HuH-7.5 (cell line): Measurements from ENCODE around the gene HSPA6.
"Not testable (repeated sequence)": the region's sequence is repeated elsewhere in the genome, so short reads cannot be mapped to it uniquely, and the experiment has no call there.

Source experiments
- DNase-seq: peaks from one replicate; pipeline ENCODE4 v3.0.0; 2011; ENCODE audit warnings: low spot score

HSPA6 gene

GRCh38 chr1:161532644-161533567 lies 8.6 kb downstream of the HSPA6 start:
- DNase-seq: not testable (repeated sequence)

DNA sequence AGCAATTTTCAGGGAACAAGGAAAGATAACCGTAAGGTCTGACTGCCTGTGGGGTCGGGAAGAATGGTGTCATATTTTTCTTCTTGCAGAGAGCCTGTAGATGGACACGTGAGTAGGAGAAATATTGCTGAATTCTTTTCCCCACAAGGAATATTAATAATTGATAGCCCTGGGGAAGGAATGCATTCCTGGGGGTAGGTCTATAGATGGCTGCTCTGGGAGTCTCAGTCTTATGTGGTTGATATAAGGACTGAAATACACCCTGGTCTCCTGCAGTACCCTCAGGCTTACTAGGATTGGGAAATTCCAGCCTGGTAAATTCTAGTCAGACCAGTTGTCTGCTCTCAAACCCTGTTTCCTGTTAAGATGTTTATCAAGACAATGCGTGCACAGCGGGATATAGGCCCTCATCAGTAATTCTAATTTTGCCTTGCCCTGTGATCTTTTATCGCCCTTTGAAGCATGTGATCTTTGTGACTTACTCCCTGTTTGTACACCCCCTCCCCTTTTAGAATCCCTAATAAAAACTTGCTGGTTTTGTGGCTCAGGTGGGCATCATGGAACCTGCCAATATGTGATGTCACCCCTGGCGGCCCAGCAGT lies 12.8 kb downstream of the HSPA6 start:
- not testable (repeated sequence) for DNase-seq

DNA sequence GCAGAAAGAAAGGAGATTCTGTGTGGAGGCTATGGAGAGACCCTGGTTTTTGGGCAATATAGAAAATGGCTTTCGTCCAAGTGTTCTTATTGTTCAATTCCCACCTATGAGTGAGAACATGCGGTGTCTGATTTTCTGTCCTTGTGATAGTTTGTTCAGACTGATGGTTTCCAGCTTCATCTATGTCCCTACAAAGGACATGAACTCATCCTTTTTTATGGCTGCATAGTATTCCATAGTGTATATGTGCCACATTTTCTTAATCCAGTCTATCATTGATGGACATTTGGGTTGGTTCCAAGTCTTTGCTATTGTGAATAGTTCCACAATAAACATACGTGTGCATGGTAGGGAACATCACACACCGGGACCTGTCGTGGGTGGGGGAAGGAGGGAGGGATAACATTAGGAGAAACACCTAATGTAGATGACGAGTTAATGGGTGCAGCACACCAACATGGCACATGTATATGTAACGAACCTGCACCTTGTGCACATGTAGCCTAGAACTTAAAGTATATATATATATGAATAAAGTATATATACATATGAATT lies 14.7 kb downstream of the HSPA6 start:
- DNase-seq: not testable (repeated sequence)

- not testable (repeated sequence) for DNase-seq
These were observed 15.6 kb downstream of the HSPA6 start for GRCh38 chr1:161539731-161540569.

DNA sequence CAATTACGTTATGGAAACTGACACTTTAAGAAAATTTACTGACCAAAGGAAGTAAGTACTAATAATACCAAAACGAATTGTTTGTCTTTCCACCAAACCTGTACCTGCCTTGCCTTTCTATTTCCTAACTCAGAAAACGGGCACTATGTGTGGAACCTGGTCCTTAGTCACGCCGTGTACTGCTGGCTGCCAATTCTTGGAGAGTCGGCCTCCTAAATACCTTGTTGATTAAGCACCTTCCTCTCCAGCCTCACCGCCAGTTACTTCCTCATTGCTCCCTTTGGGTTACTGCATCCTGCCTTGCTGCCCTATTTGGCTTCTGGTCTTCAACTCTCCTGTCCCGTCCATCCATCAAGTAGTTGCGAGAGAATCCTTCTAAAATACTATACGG lies 16.2 kb downstream of the HSPA6 start:
- DNase-seq: not testable (repeated sequence)

- not testable (repeated sequence) for DNase-seq
These were observed 17.8 kb downstream of the HSPA6 start for GRCh38 chr1:161542091-161542559.

DNA sequence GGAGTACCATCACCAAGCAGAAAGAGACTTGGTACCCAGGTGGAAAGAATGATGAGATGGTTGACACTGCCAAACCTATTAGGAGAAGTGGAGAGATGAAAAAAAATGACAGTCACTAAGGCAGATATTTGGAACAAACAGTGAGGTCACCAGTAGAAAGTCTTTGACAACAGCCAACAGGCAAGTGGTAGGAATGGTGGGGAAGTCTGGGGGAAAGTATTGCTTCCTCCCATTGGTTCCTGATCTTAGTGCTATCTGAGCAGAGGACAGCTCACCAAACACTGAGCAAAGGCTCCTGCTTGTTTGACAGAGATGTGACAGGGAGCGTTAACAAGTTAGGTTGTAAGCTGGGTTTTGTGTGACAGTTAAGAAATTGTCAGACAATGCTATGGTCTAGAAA lies 18.8 kb downstream of the HSPA6 start:
- DNase-seq: not testable (repeated sequence)

- not testable (repeated sequence) for DNase-seq
These were observed 20.8 kb downstream of the HSPA6 start for GRCh38 chr1:161545005-161545731.

DNA sequence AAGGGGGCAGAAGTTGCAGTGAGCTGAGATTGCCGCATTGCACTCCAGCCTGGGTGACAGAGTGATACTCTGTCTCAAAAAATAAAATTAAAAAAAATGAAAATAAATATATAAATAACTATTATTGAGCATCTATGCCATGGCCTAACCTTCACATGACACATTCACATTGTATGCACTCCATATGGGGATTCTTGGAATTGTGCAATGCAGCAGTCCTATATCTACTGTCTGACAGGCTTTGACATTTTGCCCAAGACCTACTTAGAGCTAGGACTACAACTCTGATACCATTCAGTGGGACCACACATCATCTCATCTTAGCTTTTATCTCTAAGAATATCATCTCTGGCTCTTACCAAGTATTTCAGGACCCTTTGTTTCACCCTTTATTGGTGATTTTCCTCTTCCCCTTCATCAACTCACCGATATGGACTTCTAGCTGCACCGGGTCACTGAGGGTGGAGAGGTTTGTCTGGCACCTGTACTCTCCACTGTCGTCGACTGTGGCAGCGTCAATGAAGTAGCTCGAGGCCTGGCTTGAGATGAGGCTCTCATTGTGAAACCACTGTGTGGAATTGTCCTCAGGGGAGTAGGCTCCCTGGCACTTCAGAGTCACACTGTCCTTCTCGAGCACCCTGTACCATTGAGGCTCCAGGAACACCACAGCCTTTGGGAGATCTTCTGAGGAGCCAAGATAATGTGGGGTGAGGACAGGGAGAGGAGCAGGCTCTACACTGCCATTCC lies 23.8 kb downstream of the HSPA6 start:
- DNase-seq: not testable (repeated sequence)

DNA sequence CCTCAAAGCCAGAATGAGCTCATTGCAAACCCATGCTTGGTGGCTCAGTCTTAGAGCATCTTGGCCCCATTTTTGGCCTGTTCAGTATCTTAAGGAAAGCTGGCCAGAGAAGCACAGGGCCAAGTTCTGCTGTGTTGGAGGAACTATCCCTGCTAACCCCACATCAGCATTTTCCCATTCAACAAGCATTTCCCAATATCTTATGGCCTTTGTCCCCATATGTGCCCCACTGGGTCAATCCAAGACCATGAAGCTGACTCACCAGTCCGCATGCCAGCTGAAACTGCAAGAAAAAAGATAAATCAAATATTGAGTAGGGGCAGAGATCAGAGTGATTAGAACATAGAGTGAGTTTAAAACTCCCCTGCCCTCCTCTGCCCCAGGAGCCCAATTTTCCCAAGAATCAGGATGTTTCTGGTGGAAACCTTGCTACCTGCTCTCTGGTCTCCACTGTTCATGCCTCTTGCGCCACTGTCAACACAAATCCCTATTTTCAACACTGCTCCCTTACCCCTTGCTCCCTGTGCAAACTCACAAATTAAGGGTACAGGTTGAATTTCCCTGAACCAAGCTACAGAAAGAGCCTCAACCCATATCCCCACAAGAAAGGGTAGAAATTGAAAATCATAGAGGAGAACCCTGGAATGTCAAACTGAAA lies 24.5 kb downstream of the HSPA6 start:
- DNase-seq: not testable (repeated sequence)

GRCh38 chr1:161549652-161550051 lies 25.3 kb downstream of the HSPA6 start, which contains the start of gene FCGR3A:
Gene FCGR3A (minus strand): TSS chr1:161549818. CDS start chr1:161549736, 82 bp downstream.
- DNase-seq: no peak

- DNase-seq: not testable (repeated sequence)
These were observed 26.6 kb downstream of the HSPA6 start for GRCh38 chr1:161550942-161551341.

GRCh38 chr1:161553631-161554030 lies 29.3 kb downstream of the HSPA6 start:
- not testable (repeated sequence) for DNase-seq

DNA sequence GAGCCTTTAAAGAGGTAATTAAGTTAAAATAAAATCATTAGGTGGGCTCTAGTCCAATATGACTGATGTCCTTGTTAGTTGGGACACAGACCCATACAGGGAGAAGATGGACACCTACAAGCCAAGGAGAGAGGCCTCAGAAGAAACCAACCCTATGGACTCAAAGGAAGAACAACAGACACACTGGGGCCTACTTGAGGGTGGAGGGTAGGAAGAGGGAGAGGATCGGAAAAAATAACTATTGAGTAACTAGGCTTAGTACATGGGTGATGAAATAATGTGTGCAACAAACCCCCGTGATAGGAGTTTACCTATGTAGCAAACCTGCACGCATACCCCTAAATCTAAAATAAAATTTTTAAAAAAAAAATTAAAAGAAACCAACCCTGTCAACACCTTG lies 30.0 kb downstream of the HSPA6 start:
- DNase-seq: not testable (repeated sequence)

DNA sequence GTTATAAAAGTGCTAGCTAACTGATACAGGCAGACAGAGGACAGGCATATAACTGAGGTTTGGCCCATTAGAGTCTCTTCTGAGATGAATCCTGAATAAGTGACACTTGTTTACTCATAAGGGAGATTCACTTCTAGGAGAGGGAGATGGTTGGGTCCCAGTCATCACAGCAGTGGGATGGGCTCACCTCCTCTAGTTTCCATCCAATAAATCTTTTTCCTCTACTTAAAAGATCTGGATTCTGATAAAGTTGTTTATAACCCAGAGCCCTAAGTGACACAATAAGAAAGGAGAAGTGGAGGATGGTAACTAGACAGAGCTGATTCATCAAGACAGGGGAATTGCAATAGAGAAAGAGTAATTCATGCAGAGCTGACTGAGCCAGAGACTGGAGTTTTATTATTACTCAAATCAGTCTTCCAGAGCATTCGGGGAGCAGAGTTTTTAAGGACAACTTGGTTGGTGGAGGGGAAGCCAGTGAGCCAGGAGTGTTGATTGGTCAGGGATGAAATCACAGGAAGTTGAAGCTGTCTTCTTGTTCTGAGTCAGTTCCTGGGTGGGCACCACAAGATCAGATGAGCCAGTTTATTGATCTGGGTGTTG lies 30.6 kb downstream of the HSPA6 start:
- not testable (repeated sequence) for DNase-seq

DNA sequence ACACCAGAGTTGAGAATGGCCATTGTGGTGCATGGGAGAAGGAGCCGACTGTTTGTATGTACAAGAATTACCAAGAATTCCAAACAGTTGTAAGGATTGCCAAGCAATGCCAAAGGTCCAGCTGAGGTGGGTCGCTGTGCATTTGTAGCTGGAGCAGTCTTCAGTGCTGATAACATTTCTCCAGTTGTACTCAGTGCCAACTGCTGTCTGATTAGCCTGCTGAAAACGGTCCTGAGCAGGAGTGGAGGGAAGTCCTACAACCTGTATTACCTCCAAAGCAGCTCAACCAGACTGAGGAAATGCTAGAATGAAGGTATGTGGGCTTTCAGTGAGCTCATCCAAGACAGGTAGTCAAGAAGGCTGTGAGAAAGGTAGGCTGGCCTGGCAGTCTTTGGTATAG lies 31.8 kb downstream of the HSPA6 start:
- not testable (repeated sequence) for DNase-seq

DNA sequence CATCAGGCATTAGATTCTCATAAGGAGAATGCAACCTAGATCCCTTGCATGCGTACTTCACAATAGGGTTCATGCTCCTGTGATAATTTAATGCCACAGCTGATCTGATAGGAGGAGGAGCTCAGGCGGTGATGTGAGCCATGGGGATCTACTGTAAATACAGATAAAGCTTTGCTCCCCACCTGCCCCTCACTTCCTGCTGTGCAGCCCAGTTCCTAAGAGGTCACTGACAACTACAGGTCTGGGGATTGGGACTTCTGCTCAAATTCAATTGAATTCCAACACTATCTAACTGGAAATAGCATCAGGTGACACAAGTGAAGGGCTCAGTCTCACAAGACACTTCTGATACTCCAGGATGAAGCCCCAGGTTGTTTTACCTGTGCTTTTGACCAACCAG lies 32.6 kb downstream of the HSPA6 start:
- not testable (repeated sequence) for DNase-seq

- DNase-seq: not testable (repeated sequence)
These were observed 33.4 kb downstream of the HSPA6 start for GRCh38 chr1:161557506-161558450.
